ENCODE measurements around the gene SLC39A11.
A peak's percentile ranks its signal among the peaks of the same experiment; 100 is the strongest.
"Not testable (repeated sequence)": the region's sequence is repeated elsewhere in the genome, so short reads cannot be mapped to it uniquely, and the experiment has no call there.

Gene SLC39A11

GRCh38 chr17:72999474-72999873 lies 93.0 kb downstream of the SLC39A11 start:
- not testable (repeated sequence) for DNase-seq

- no peak for DNase-seq
Measured at GRCh38 chr17:72998343-72998742, 94.1 kb downstream of the SLC39A11 start.

- DNase-seq: no peak
Measured at GRCh38 chr17:72997559-72997958, 94.9 kb downstream of the SLC39A11 start.

- no peak for DNase-seq
Measured at GRCh38 chr17:72996791-72997190, 95.7 kb downstream of the SLC39A11 start.

- no peak for DNase-seq
Measured at GRCh38 chr17:72995008-72995656, 97.4 kb downstream of the SLC39A11 start.

- DNase-seq: not testable (repeated sequence)
Measured at GRCh38 chr17:72992783-72993467, 99.6 kb downstream of the SLC39A11 start.

GRCh38 chr17:72991651-72992050 lies 100.8 kb downstream of the SLC39A11 start:
- no peak for DNase-seq

- no peak for DNase-seq
Measured at GRCh38 chr17:72989074-72989610, 103.3 kb downstream of the SLC39A11 start.

GRCh38 chr17:72988451-72988850 lies 104.0 kb downstream of the SLC39A11 start:
- no peak for DNase-seq

- no peak for DNase-seq
Measured at GRCh38 chr17:72987166-72987565, 105.3 kb downstream of the SLC39A11 start.

- peak; percentile 61 for DNase-seq
Measured at GRCh38 chr17:72985882-72986720, 106.4 kb downstream of the SLC39A11 start.

- DNase-seq: no peak
Measured at GRCh38 chr17:72984926-72985325, 107.6 kb downstream of the SLC39A11 start.

- no peak for DNase-seq
Measured at GRCh38 chr17:72984145-72984925, 108.2 kb downstream of the SLC39A11 start.

GRCh38 chr17:72982680-72983079 lies 109.8 kb downstream of the SLC39A11 start:
- DNase-seq: no peak

GRCh38 chr17:72978593-72979218 lies 113.8 kb downstream of the SLC39A11 start:
- DNase-seq: no peak

GRCh38 chr17:72977771-72978417 lies 114.6 kb downstream of the SLC39A11 start:
- DNase-seq: peak; percentile 12

- DNase-seq: no peak
Measured at GRCh38 chr17:72976971-72977770, 115.3 kb downstream of the SLC39A11 start.

GRCh38 chr17:72975509-72975908 lies 117.0 kb downstream of the SLC39A11 start:
- no peak for DNase-seq

GRCh38 chr17:72974605-72975232 lies 117.8 kb downstream of the SLC39A11 start:
- DNase-seq: no peak

Data from NCI-H2107 (cell line).